ENCODE measurements around the gene CNR2.
"Not testable (repeated sequence)": the region's sequence is repeated elsewhere in the genome, so short reads cannot be mapped to it uniquely, and the experiment has no call there.

The CNR2 gene

GRCh38 chr1:23908453-23909341 lies 4.5 kb downstream of the CNR2 start:
- no peak for DNase-seq (ENCODE audit: low read depth)
- TF ChIP-seq CTCF (IDR thresholded peaks at IDR 0.05; ENCODE audit: control insufficient read depth, extremely low read depth, insufficient read depth): no peak
- H3K4me3 ChIP-seq (ENCODE audit: low read depth, low read length): no peak overlapping the region

- no peak overlapping the region for H3K4me3 ChIP-seq (ENCODE audit: low read depth, low read length)
- no peak for DNase-seq (ENCODE audit: low read depth)
- no peak for TF ChIP-seq CTCF (IDR thresholded peaks at IDR 0.05; ENCODE audit: control insufficient read depth, extremely low read depth, insufficient read depth)
These were observed 6.4 kb downstream of the CNR2 start for GRCh38 chr1:23906731-23907130.

GRCh38 chr1:23905461-23906025 lies 7.6 kb downstream of the CNR2 start:
- TF ChIP-seq CTCF (IDR thresholded peaks at IDR 0.05; ENCODE audit: control insufficient read depth, extremely low read depth, insufficient read depth): no peak
- no peak overlapping the region for H3K4me3 ChIP-seq (ENCODE audit: low read depth, low read length)
- no peak for DNase-seq (ENCODE audit: low read depth)

GRCh38 chr1:23904748-23905357 lies 8.3 kb downstream of the CNR2 start:
- no peak for DNase-seq (ENCODE audit: low read depth)
- H3K4me3 ChIP-seq (ENCODE audit: low read depth, low read length): no peak overlapping the region
- TF ChIP-seq CTCF (IDR thresholded peaks at IDR 0.05; ENCODE audit: control insufficient read depth, extremely low read depth, insufficient read depth): no peak

GRCh38 chr1:23903754-23904153 lies 9.4 kb downstream of the CNR2 start:
- no peak for TF ChIP-seq CTCF (IDR thresholded peaks at IDR 0.05; ENCODE audit: control insufficient read depth, extremely low read depth, insufficient read depth)
- no peak for DNase-seq (ENCODE audit: low read depth)
- no peak overlapping the region for H3K4me3 ChIP-seq (ENCODE audit: low read depth, low read length)

GRCh38 chr1:23902321-23903278 lies 10.6 kb downstream of the CNR2 start:
- DNase-seq (ENCODE audit: low read depth): no peak
- no peak overlapping the region for H3K4me3 ChIP-seq (ENCODE audit: low read depth, low read length)
- no peak for TF ChIP-seq CTCF (IDR thresholded peaks at IDR 0.05; ENCODE audit: control insufficient read depth, extremely low read depth, insufficient read depth)

GRCh38 chr1:23900017-23900416 lies 13.1 kb downstream of the CNR2 start:
- H3K4me3 ChIP-seq (ENCODE audit: low read depth, low read length); DNase-seq (ENCODE audit: low read depth): not testable (repeated sequence)

All from LNCaP clone FGC (cell line).